SHP77 treated with DMSO at 0.1 percent for 48 hours (cell line): Measurements from ENCODE around the gene TPD52L1.

Experiments used
- DNase-seq: peaks from one replicate; lab custom pipeline; 2025; lab: John Stamatoyannopoulos, UW

Gene TPD52L1

DNA sequence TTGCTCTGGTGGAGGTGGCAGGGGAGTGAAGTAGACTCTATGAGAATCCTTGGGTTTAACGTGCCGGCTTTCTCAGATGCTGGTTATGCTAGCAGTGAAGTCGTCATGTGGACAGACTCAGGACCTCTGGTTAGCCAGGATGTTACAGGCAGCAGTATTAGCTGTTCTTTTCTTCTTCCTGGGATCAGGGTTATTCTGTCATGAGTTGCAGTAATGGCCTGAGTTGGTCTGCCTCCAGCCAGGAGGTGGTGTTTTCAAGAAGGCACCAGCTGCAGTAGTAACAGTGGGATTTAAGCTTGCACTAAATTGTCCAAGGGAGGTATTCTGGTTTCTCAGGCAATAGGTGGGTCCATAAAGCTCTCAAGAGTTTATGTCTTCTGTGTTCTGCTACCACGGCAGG is 91.5 kb downstream of the TPD52L1 start:
- DNase-seq, result no peak

DNA sequence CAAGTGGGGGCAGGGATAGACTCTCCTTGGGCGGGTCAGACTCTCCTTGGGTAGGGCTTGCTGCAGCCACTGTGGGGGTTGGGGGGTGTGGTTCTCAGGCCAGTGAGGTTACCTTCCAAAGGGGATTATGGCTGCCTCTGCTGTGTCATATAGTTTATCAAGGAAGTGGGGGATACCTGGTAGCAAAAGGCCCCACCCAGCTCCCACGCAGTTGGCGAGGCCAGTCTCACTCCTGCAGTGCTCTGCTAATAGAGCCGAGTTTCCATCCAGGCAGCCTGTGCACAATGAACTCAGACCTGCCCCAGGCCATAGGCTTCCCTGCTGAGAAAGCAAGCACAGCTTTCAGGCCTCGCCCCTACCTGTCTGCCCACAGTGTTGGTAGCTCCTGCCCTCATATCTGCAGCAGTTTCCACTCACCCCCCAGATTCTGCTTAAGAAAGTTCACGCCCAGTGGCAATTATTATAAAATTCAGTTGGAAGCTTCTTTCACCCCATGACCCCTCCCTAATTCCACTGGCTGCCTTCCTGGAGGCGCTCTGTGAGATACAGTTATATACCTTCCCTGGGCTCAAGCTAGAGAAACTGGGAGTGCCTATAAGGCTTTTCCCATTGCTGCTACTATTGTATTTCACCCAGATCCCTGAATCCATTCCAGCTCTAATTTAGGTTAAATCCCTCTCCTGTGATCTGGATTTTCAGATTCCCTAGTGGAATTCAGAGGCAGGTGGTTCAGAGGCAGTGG is 92.1 kb downstream of the TPD52L1 start:
- no peak for DNase-seq

DNA sequence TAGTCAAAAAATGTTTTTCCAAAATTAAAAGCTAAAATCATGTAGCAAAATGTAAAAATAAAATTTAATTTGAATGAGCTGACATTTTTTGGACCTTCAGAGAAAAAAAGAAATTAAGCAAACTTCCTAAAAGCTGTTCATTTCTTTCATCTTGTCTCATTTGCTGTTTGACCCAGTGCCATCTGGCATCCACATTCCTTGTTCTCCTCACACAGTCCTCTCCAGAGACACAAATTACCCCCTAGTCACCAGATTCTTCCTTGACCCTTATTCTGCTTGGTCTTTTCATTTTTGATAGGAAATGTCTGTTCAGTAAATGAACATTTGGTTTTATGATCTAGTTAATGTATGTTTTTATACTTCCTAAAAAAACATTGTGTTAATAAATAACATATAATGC is 93.0 kb downstream of the TPD52L1 start:
- no peak for DNase-seq

DNA sequence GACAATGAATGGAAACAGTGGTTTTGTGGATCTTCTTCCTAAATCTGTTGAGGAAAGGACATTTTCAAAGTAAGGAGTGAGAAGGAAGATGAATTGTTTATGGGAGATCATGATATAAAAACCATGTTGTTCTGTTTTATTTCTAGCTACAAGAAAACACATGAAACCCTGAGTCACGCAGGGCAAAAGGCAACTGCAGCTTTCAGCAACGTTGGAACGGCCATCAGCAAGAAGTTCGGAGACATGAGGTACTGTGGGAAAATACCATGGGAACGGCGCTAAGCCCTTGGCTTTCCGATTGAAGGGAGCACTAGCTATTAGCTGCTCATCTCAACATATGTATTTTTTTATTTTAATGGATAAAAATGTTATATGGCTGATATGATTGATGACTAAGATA is 94.6 kb downstream of the TPD52L1 start:
- DNase-seq, result no peak

DNA sequence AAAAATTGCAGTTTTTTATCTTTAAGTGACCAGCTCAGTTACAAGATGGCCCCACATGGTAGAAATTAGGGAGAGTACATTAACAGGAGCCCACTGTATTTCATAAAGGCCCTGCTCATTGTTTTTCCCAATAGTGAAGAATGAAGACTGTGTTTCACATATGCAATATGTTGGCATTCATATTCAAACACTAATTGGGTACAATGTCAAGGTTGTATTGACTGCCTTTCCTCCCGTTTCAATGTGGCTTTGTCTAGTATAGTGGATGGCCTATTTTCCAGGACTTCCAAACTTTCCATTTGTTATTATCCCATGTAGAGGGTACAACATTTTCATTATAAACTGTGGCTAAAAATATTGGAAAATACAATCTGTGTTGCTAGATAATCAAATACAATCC is 96.9 kb downstream of the TPD52L1 start:
- DNase-seq, result no peak

DNA sequence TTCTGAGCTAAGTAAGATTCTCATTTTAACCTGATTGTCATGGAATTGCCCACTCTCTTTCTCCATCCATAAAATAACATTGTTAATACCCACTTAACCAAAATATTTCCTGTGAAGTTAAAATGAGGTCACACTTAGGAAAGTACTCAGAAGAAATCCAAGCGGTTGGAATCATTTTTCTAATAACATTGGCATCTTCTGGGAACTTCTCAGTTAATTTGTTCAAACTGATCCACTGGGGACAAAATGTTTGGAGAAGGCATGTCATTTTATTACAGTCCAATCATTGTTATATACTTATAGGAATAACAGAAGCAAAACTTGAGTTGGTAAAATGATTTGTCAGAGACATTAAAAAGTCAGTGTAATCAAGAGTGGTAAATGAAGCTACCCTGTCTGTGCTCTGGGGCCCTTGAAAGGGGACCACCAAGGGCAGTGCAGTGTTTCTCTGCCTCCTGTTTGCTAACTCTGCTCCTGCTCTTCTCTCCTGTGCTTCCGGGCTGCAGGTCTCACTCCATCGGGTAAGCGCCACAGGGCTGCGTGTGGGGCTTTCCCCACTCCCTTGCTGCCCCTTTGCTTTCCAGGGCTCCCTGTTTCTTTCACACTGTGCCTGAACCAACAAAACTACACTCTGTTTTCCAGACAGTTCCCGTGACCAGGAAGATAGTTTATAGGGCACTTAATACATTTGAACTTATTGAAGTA is 98.1 kb downstream of the TPD52L1 start:
- DNase-seq, result no peak

DNA sequence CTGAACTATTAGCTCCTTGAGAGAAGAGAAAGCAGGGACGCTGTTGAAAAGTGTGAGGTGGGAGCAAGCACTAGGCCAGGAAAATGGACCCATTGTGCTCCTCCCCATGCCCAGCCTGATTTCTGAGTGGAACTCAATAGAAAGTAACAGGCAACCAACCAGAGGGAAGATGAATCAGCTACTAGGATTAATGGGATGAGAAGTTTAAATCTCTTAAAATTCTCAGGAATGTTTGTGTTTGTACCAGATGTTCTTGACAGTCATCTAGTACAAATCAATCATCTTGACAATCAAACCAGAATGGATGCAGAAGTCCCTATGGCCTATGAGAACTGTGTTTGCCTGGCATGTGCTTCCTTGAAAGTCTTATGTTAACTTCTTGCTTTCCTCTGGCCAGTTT is 99.3 kb downstream of the TPD52L1 start:
- no peak for DNase-seq

DNA sequence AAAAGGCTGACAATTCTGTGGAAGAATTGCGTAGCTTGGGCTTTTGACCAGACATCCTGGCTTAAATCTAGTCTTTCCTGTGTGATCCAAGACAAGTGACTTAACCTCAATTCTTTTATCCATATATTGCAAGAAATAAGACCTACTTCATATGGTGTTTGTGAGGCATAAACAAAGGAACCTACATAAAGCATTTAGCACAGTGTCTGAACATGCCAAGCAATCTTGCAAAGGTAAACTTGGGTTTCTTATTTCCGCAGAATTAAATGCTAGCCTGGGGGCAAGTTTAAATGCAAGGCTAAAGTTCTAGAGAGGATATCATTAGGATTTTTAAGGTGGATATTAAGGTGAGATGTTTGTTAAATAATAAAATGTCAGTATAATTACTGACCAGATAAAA is 100.3 kb downstream of the TPD52L1 start:
- no peak for DNase-seq

DNA sequence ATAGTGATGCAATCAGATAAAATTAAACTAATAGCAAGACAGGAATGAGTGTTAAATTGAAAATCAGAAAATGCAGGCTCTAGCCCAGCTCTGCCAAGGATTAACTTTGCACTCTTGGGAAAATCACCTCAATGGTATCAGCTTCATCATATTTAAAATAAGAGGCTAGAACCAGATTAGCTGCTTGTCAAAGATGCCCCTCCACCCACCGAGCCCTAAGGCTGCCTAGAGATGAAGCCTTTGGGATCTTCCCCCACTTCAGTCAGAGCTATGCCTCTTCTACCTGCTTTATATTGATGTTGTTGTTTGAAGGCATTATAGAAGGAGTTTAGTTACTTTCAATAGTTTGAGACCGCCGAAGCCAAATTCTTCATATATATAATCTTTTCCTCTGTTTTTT is 100.7 kb downstream of the TPD52L1 start:
- no peak for DNase-seq

DNA sequence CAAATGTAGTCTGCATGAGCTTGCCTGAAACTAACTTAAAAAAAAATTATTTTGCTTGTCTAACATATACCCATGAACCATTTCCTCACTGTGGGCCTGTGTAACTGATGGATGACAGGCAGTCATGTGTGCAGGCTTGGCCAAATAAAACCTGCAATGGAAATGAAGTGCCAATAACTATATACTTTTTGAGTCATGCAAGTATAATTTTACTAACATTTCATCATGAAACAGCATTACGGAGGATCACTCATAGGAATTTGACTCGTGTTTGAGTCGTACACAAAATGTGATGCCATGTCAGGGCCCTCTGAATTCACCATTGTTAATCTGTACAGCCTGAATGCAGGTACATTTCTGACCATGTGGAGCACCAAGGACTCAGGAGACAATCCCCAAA is 101.6 kb downstream of the TPD52L1 start:
- DNase-seq, result no peak

DNA sequence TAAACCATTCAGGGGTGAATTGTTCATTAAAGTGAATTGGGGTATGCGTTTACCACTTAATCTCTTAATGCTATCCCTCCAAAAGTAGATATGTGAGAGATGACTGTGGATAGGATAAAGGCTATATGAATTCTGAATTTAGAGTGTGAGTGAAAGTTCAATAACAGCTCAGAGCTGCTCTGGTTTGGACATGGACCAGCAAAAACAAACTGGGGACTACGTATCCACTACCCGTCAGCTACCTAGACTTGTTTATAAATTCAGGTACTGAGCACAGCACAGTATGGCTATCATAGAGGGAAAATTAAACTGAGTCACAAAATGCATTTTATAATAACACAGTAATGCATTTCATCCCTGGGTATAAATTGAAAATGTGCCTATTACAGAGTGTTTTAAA is 103.8 kb downstream of the TPD52L1 start:
- no peak for DNase-seq

DNA sequence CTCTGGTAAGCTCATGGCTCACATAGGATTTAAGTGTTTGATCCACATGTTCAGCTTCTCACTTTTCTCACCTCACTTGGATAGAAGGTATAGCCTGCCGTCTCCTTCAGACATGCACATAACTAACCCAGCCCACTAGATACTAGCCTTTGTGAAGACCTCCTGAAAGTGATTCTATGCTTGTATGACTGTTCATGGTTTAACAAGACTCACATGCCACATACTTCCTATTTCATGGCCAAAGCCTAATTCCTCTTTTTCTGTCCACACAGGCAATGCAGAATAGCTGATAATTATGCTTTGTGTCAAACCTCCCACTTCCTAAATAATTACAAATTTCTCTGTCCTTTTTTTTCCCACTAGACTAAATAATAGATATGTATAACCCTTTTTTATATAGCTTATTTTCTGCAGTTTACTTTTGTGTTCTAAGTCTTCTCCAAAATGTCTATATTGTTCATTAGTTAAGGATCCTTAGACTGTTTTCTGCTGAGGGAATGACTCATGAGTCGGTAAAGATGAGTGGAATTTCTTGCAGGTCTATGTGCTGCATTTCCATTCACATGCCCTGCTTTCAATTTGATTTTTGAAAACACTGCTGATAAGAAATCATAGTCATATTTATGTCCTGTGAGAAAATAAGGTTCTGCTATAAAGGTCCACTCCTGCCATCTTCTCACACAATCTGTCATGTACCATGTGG is 105.2 kb downstream of the TPD52L1 start:
- DNase-seq, result no peak

DNA sequence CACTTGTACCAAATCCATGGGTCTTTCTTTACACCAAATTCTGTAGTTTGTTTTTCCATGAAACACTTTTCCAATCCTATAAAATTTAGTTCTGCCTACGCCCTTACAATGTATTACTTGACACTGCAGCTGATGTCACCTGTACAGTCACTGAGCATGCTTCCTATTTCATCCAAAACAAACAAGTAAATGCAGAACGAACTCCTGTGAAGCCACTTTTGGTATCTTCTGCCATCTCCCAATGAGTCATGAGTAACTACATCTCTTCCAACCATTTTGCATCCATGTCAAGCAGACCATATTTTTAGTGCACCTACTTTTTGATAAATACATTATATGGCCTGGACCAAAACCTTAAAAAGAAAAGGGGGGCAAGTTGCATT is 105.8 kb downstream of the TPD52L1 start:
- no peak for DNase-seq

DNA sequence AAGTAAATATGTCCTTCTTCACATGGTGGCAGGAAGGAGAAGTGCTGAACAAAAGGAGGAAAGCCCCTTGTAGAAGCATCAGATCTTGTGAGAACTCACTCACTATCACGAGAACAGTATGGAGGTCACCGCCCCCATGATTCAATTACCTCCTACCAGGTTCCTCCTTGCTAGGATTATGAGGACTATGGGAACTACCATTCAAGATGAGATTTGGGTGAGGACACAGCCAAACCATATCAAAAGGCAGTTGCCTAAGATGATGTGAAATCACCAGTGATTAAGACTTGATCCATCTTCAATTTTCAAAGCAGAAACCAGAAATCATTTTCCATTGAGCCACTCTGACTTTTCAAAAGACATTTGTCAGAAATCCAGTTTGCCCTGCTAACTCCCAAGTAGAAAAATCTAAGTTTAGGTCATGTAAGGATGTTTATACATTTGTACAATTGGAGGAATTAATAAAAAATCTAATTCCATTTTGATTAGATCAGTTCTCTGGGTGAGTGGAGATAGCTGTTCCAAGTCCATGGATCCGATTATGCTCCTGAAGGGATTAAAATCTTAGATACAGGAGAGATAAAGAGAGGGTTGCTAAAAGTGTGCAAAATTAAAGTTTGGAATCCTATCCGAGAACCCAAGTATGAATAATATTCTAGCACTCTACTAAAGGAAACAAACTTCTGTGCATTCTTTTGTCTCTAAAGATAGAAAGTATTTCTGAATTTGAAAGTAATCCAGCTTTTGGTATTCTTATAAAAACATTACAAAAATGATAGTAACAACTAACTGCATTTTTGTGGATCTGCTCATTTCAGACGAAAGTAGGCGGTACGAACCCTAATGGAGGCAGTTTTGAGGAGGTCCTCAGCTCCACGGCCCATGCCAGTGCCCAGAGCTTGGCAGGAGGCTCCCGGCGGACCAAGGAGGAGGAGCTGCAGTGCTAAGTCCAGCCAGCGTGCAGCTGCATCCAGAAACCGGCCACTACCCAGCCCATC is 108.7 kb downstream of the TPD52L1 start:
- DNase-seq, result no peak

DNA sequence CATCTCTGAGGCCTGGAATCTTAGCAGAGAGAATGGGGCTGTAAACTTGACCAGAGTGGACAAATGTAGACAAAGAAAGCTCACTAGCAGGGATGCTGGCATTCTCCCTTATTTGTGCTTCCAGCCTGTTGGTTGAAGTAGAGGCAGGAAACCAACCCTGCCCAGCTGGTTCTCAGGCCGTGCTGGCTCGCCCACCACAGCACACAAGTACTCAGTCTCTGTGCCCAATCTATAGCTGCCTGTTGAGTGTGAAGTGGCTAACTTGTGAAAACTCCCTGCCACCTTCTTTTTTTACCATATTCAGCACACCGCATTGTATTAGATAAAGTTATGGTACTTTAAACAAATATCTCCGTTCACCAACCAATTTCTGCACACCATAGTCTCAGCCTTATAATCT is 110.9 kb downstream of the TPD52L1 start:
- DNase-seq, result no peak

DNA sequence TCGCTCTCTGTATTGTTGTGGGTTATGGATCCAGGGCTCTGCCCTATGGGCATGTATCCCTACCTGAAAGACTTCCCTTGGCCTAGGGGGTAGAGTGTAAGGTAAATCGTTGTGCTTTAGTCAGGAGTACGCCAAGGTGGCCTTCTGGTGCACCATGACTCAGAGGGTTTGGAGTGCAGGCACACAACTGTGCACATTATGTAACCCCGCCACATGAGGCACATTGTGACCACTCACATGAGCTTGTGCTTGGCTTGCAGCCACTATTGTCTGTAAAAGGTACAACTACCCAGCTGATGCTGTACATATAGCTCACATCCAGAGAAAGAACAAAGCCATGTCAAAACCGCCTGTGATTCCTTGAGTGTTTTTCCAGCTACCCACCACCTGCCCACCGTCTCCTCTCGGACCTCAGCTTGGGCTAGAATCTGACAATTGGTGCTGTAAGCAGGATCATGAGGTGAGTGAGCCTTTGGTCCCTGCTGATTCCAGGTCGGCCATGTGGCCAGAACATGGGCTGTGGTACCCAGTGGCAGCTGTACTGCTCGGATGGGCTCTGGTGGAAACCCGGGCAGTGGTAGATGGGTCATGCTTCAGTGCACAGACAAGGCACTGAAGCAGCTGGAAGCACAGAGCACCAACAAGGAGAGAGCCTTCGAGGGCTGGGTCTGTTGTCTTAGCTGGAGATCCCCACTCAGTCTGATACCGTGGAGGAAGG is 114.4 kb downstream of the TPD52L1 start:
- DNase-seq, result no peak

DNA sequence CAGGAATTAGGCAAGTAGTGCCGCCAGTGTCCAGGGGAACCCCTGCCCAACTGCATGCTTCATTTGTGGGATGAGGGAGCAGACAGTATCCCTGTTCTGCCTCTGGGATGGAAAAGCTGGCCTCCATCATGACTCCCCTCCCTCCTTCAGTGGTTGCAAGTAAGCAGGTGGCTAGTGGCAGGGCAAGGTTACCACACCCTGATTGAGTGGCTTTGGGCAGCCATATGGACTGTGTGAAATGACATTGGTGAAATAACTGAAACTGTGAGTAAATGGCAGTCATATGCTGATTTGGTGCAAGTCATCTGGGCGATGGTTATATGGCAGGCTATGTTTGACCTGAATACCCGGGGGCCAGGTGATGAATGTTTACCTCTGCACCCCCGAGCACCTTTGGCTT is 115.2 kb downstream of the TPD52L1 start:
- DNase-seq, result no peak

DNA sequence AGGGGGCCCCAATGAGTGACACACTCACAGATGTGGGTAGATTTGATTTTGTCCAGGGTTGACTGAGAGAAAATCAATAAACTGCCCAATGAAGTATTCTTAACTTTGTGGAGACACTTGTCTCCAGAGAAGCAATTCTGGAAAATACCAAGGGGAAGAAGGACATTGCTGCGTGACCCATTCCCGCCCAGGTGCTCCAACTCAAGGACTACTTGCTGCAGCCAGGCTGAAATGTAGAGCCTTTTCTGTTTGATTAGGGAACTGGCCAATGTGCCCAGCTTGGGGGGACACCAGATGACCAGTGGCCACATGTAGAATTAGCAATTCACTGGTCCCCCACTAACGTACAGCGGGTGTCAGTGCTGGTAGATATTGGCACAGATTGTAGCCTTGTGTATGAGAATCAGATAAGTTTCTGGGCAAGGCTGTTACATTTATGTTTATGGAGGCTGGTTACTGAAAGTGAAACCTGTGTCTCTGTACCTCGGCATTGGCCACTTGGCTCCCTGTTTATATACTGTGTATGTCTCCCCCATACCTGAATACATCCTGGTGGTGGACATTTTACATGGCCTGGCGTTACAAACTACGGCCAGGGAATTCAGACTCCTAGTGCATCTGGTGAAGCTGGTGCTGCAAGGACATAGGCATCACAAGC is 115.9 kb downstream of the TPD52L1 start:
- no peak for DNase-seq

DNA sequence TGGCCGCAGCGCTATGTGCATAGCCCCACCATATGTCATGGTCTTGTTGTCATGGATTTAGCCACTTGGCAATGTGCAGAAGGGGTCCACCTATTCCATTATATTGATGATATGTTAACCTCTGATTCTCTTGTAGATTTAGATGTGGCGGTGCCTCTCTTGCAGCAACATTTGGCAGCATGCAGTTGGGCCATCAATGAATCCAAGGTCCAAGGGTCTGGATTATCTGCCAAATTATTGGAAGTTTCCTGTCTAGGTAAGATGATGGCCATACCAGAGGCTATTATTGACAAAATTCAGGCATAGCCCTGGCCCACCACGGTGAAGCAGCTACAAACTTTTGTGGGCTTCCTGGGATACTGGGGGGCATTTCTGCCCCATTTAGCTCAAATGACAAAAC is 116.8 kb downstream of the TPD52L1 start:
- DNase-seq, result no peak

DNA sequence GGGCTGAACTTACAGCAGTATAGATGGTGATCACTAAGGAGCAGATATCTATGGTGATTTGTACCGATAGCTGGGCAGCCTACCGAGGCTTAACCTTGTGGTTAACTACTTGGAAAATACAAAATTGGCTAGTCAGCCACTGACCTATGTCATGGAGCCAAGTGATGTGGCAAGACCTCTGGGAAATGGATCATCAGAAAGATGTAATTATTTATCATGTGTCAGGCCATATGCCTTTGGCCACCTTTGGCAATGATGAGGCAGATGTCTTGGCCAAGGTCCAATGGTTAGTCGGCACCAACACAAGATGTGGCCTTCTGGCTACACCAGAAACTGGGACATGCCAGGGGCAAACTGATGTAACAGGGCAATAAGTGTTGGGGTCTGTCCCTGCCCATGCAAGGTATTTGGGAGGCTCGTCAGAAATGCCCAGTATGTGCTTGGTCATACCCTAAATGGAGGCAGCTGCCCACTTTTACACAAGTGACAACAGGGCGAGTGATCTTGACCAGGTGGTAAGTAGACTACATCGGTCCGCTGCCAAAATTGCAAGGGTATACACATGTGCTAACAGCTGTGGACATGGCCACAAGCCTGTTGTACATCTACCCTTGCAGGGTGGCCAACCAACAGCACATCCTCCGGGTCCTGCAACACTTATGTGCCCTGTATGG is 118.0 kb downstream of the TPD52L1 start:
- DNase-seq, result no peak
